Measurements from ENCODE around the gene PANK4.

PANK4 gene

DNA sequence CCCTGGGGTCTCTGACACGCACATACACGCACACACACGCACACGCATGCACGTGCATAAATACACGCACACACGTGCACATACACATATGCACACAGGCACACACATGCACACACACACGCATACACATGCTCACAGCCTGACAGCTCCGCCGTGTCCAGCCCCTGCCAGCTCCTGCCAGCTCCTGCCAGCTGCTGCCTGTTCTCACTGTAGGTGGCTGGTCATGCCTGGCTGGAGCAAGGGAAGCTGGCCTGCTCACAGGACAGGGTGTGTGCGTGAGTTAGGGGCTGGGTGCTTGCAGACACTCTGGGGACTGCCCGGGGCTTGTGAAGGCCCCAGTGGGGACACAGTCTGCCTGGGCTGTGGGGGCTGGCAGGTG lies 45.4 kb downstream of the PANK4 start:
- TF ChIP-seq GATA3 (IDR thresholded peaks at IDR 0.05; ENCODE audit: low read depth, low read length), result no peak
- TF ChIP-seq GATA2 (IDR thresholded peaks at IDR 0.05; ENCODE audit: low read depth, low read length), result no peak

DNA sequence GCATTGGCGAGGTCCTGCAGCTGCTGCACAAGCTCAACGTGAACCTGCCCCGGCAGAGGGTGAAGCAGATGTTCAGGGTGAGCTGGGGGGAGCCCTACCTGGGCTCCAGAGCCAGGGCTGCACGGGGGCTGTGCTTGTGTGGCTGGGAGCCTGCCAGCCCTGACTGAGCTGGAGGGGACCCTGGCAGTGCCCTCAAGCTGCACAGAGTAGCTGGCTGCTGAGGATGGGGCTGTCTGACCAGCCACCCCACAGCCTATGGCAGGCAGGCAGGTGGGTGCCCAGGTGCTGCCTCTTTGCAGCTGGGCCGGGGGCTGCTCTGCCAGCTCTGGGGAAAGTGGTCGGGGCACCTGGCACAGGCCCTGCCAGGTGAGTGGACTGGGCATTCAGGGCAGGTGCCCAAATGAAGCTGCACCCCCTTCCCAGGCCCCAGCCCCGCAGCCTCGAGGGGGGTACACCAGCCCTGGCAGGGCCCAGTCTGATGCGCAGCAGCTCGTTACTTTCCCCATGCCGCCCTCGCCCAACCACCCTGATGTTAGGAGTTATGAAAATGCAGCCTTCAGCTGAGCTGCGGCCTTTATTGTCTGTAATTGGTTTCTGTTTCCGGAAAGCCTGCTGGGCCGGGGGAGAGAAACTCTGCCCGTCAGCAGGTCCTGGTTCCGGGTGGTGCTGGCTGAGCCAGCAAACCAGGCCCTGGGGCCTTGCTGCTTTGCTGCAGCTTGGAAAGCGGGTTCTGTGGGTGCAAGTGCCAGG lies 46.0 kb downstream of the PANK4 start:
- TF ChIP-seq GATA2 (IDR thresholded peaks at IDR 0.05; ENCODE audit: low read depth, low read length), result no peak
- TF ChIP-seq GATA3 (IDR thresholded peaks at IDR 0.05; ENCODE audit: low read depth, low read length), result no peak

DNA sequence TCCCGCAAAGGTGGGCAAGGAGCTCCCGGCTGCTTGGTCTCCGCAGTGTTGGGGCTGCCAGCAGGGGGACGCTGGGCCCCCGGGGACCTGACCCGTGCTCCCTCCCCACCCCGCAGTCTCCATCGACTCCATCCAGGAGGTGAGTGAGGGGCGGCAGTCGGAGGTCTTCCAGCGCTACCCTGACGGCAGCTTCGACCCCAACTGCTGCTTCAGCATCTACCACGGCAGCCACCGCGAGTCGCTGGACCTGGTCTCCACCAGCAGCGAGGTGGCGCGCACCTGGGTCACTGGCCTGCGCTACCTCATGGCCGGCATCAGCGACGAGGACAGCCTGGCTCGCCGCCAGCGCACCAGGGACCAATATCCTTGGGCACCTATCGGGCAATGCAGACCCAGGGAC lies 46.8 kb downstream of the PANK4 start:
- no peak for TF ChIP-seq GATA2 (IDR thresholded peaks at IDR 0.05; ENCODE audit: low read depth, low read length)

GRCh38 chr1:2479186-2479585 lies 47.2 kb downstream of the PANK4 start:
- TF ChIP-seq GATA3 (IDR thresholded peaks at IDR 0.05; ENCODE audit: low read depth, low read length) (no peak), GATA2 (IDR thresholded peaks at IDR 0.05; ENCODE audit: low read depth, low read length) (no peak)

DNA sequence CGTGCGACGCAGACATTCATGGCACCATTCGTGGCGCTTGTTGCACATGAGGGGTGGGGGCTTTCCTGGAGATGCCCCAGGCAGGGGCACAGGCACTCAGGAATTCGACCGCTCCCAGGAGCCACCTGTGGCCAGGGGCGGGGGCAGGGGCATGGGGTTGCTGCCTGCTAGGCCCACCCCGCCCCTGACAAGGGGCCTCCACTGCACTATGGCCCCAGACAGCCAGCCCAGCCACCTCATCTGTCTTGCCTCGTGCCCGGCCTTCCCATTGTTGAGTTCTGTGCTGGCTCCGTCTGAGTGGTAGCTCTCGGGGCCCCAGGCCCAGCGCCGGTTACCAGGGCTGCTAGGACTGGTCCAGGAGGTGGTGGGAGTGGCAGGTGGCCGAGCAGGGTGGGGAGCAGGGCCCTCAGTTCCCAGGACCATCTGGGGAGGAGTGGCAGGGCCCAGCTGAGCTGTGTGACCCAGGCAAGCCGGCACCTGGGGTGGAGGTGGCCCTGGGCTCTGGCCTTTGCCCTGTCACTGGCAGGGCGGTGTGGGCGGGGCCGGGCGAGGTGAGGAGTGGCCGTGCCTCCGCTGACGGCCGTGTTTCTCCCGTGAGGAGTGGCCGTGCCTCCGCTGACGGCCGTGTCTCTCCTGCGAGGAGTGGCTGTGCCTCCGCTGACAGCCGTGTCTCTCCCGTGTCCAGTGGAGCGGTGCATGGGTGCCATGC lies 48.5 kb downstream of the PANK4 start:
- TF ChIP-seq GATA3 (IDR thresholded peaks at IDR 0.05; ENCODE audit: low read depth, low read length), result no peak
- TF ChIP-seq GATA2 (IDR thresholded peaks at IDR 0.05; ENCODE audit: low read depth, low read length), result no peak

DNA sequence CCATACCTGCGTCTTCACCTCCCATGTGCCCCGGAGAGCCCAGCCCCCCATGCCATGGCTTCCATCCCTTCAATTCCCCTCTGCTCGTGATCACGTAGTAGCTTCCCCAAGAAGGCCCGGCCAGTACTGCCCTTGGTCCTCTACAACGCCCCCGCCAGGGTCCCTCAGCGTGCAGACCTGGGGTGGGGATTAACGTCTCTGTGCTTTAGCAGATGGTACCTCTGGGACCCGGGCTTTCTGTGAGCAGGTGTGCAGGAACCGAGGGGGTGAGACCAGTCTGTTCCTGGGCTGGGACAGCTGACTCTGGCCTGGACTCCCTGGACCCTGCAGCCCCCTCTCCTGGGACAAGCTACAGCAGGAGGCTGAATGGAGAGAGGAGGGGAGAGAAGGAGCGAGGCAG lies 49.1 kb downstream of the PANK4 start:
- TF ChIP-seq GATA3 (IDR thresholded peaks at IDR 0.05; ENCODE audit: low read depth, low read length) (no peak), GATA2 (IDR thresholded peaks at IDR 0.05; ENCODE audit: low read depth, low read length) (no peak)

DNA sequence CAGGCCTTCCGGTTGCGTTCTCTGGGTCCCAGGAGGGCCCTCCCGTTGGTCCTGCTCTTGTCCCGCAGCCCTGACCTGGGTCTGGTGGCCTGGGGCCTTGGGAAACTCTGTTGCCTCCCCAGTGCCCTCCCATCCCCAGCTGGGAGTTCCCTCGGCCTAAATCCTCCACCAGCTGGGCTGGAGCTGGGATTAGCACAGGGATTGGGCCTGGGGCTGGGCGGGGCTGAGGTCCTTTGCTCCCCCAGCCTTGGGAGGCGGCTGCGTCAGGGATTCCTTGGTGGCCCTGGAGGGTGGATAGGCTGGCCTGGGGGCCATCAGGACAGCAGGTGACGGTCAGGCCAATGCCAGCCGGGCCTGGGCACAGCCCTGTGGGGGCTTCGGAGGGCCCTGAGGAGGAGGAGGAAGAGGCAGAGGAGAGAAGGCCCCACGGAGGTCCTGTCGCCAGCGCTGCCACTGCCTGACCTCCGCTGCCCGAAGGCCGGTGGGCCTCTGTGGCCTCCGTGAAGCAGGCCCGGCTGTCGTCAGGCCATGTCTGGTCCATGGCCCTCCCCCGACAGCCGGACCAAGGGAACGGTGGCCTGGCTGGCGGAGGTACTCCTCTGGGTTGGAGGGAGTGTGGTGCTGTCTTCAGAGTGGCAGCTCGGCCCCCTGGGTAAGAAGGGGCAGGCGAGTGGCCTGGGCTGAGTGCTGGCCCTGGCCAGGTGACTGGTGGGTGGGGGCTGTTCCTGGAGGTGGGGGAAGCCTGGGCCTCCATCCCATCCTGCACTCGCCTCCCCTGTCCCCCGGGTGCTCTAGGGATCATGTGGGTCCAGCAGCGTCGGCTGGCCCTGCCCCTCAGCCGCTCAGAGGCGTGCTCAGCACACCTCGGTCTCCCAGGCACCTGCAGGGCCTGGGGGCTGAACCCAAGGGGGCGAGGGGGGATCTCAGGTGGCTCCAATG lies 50.1 kb downstream of the PANK4 start, which contains the start of gene PLCH2:
Gene PLCH2, plus strand, starts transcription at position 229 of the 939 bp plus-strand sequence. Its CDS starts 300 bp downstream, at position 529.
- TF ChIP-seq GATA2 (IDR thresholded peaks at IDR 0.05; ENCODE audit: low read depth, low read length), result no peak
- no peak for TF ChIP-seq GATA3 (IDR thresholded peaks at IDR 0.05; ENCODE audit: low read depth, low read length)

DNA sequence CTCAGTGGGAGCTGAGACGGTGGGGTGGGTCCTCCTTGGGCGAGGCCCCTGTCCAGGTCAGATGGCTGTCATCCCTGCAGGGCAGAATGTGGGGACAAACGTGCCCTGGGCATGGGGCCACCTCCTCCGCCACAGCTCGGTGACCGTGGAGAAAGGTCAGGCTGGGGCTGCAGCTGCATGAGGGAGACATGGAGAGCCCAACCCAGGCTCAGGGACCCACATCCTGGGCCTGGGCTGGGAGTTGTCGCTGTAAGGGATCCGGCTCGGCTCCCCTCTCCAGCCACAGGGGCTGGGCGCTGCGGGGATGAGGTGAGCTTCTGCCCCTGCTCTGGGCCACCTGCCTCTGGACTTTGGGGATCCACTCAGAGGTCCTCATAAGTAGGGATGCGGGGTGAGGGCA lies 50.8 kb downstream of the PANK4 start:
- no peak for TF ChIP-seq GATA2 (IDR thresholded peaks at IDR 0.05; ENCODE audit: low read depth, low read length)
- no peak for TF ChIP-seq GATA3 (IDR thresholded peaks at IDR 0.05; ENCODE audit: low read depth, low read length)

- no peak for TF ChIP-seq GATA2 (IDR thresholded peaks at IDR 0.05; ENCODE audit: low read depth, low read length)
- no peak for TF ChIP-seq GATA3 (IDR thresholded peaks at IDR 0.05; ENCODE audit: low read depth, low read length)
These were observed 51.4 kb downstream of the PANK4 start for GRCh38 chr1:2474933-2475371.

- TF ChIP-seq GATA3 (IDR thresholded peaks at IDR 0.05; ENCODE audit: low read depth, low read length) (no peak), GATA2 (IDR thresholded peaks at IDR 0.05; ENCODE audit: low read depth, low read length) (no peak)
These were observed 52.1 kb downstream of the PANK4 start for GRCh38 chr1:2474104-2474844.

DNA sequence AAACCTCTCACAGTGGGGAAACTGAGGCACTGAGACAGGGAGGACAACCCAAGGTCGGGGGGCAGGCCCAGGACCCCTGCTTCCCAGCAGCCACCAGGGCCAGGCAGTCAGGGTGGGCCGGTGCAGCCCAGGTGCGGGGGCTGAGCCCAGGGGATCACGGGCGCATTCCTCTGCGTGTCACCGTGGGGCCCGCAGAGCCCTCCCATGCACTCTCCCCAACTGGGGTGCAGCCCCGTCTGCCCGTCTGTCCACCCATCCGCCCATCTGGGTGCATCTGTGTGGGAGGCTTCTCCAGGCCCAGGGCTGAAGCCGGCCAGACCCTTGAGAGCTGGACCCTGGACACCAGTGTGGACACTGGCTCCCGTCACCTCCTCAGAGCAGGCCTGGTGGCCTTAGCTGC lies 53.2 kb downstream of the PANK4 start:
- TF ChIP-seq GATA3 (IDR thresholded peaks at IDR 0.05; ENCODE audit: low read depth, low read length) (no peak), GATA2 (IDR thresholded peaks at IDR 0.05; ENCODE audit: low read depth, low read length) (no peak)

- TF ChIP-seq GATA2 (IDR thresholded peaks at IDR 0.05; ENCODE audit: low read depth, low read length) (no peak), GATA3 (IDR thresholded peaks at IDR 0.05; ENCODE audit: low read depth, low read length) (no peak)
These were observed 53.7 kb downstream of the PANK4 start for GRCh38 chr1:2472561-2473177.

GRCh38 chr1:2472109-2472508 lies 54.3 kb downstream of the PANK4 start:
- TF ChIP-seq GATA2 (IDR thresholded peaks at IDR 0.05; ENCODE audit: low read depth, low read length), result no peak
- no peak for TF ChIP-seq GATA3 (IDR thresholded peaks at IDR 0.05; ENCODE audit: low read depth, low read length)

All from SH-SY5Y (cell line).